Lung (tissue), 12 donors: ENCODE data around the gene LGR6. TPM values are rescaled to one million over a fixed set of nuclear protein-coding genes. Genes with fewer than 3 reads are reported as not detected.

ENCODE experiments used
- ATAC-seq: fragments of 200-7000 bp; cut with Tn5 transposase; one replicate; pipeline ENCODE4 v1.9.1; 2020; ENCODE audit warnings: moderate number of reproducible peaks; ENCODE audit not compliant: insufficient read depth, low FRiP score
- DNase-seq, 3 donors: peaks; one replicate each; pipeline ENCODE4 v3.0.0-alpha.2; 2013 to 2017
- H3K27ac ChIP-seq, 2 donors: one replicate each; pipeline ENCODE4 v1.5.1; 2013; ENCODE audit warnings: mild to moderate bottlenecking in 2 of 2, moderate library complexity in 2 of 2, control low read depth in 1 of 2, inconsistent platforms in 1 of 2, low read depth in 1 of 2, low read length in 1 of 2
- H3K27me3 ChIP-seq, 3 donors: one replicate each; pipeline ENCODE4 v1.5.1; 2013; ENCODE audit warnings: low read length in 2 of 3; ENCODE audit not compliant: control insufficient read depth in 3 of 3, insufficient read depth in 3 of 3
- H3K36me3 ChIP-seq, 4 donors: one replicate each; pipeline ENCODE4 v1.5.1; 2013; ENCODE audit warnings: low read length in 4 of 4, mild to moderate bottlenecking in 1 of 4, moderate library complexity in 1 of 4; ENCODE audit not compliant: control insufficient read depth in 4 of 4, insufficient read depth in 4 of 4
- H3K4me1 ChIP-seq, 5 donors: one replicate each; pipeline ENCODE4 v1.5.1; 2013; ENCODE audit warnings: low read length in 5 of 5, mild to moderate bottlenecking in 2 of 5, moderate library complexity in 1 of 5; ENCODE audit not compliant: control insufficient read depth in 5 of 5, insufficient read depth in 5 of 5
- H3K4me3 ChIP-seq: one replicate; pipeline ENCODE4 v1.5.1; 2013; ENCODE audit warnings: mild to moderate bottlenecking, control low read depth, moderate library complexity
- H3K9ac ChIP-seq, 2 donors: one replicate each; pipeline ENCODE4 v1.5.1; 2013; ENCODE audit warnings: low read length in 2 of 2, control low read depth in 1 of 2; ENCODE audit not compliant: insufficient read depth in 1 of 2
- H3K9me3 ChIP-seq, 4 donors: one replicate each; pipeline ENCODE4 v1.5.1; 2013; ENCODE audit warnings: low read length in 3 of 4, mild to moderate bottlenecking in 1 of 4, moderate library complexity in 1 of 4; ENCODE audit not compliant: control insufficient read depth in 4 of 4, insufficient read depth in 3 of 4
- CTCF ChIP-seq: IDR thresholded peaks from 2 replicates; pipeline ENCODE4 v1.5.1; 2012; ENCODE audit warnings: mild to moderate bottlenecking; ENCODE audit errors: control extremely low read depth, extremely low read depth
- WGBS, 2 donors: extraction: QIAGEN DNeasy Blood & Tissue Kit; methylation state at CpG; one replicate each; pipeline ENCODE4 v1.1.7; 2013; 5-methylcytosine and 5-hydroxymethylcytosine counted together
- polyA plus RNA-seq, 2 donors: library from polyadenylated mRNA; stranded (reverse); fragments of 200-250 nt; gene quantifications; one replicate each; pipeline ENCODE4 v1.2.1, GENCODE V29; 2013
- total RNA-seq, 2 donors: library from RNA; depleted of rRNA in 1 of 2; stranded (reverse); fragments of >200 nt in 1 of 2; gene quantifications; one replicate each; pipeline ENCODE4 v1.2.1, GENCODE V29; 2014 to 2021
- donor health status: control.
- donor health status: control.
- donor health status: Bipolar disorder and iron deficiency.
- donor health status: healthy.
- donor health status: DM: yes; HTN: yes; CAD: no.

Gene LGR6
- total and polyA plus RNA-seq, 4 donors = 0.57 to 4.1 (median 1.3) TPM

GRCh38 chr1:202182040-202182877 is 11.3 kb upstream of the LGR6 start:
- H3K9ac ChIP-seq = no peak overlapping the region
- 89 to 93% methylated on average over 8 of the region's 8 CpGs for WGBS, 2 donors
- no peak overlapping the region for H3K27ac ChIP-seq
- H3K4me1 ChIP-seq = peaks cover 0 to 3% (median 0%) of the 10 kb centered on the region in 5 donors
- no peaks in the 10 kb centered on the region for H3K36me3 ChIP-seq
- no peak overlapping the region for H3K4me3 ChIP-seq
- no peaks in the 10 kb centered on the region for H3K27me3 ChIP-seq
- TF ChIP-seq CTCF = no peak
- DNase-seq = no peak
- ATAC-seq = no peak
- peaks cover 0 to 1% (median 0%) of the 10 kb centered on the region in 4 donors for H3K9me3 ChIP-seq

- Histone ChIP-seq H3K36me3 (no peaks in the 10 kb centered on the region), H3K27ac (no peak overlapping the region), H3K27me3 (no peaks in the 10 kb centered on the region), H3K4me3 (no peak overlapping the region), H3K9ac (no peak overlapping the region), H3K4me1 (peaks cover 0 to 5% (median 0%) of the 10 kb centered on the region in 5 donors), H3K9me3 (peaks cover 0 to 1% (median 0%) of the 10 kb centered on the region in 4 donors)
- peak; percentile 65 for ATAC-seq
- TF ChIP-seq CTCF = peak; percentile 72
- 19 to 24% methylated on average over 19 of the region's 19 CpGs for WGBS, 2 donors
- DNase-seq = peak; percentile 78 to 88 (median 80)
These were observed 8.7 kb upstream of the LGR6 start for GRCh38 chr1:202184750-202185460.

GRCh38 chr1:202186327-202186726 is 7.3 kb upstream of the LGR6 start:
- ATAC-seq = no peak
- Histone ChIP-seq H3K36me3 (no peaks in the 10 kb centered on the region), H3K27ac (no peak overlapping the region), H3K4me3 (no peak overlapping the region), H3K27me3 (no peaks in the 10 kb centered on the region), H3K9ac (no peak overlapping the region), H3K4me1 (peaks cover 0 to 5% (median 0%) of the 10 kb centered on the region in 5 donors), H3K9me3 (peaks cover 0 to 1% (median 0%) of the 10 kb centered on the region in 4 donors)
- DNase-seq = no peak
- 86 to 93% methylated on average over 7 of the region's 7 CpGs for WGBS, 2 donors
- TF ChIP-seq CTCF = no peak
